ENCODE data around the gene TCEAL9.
"Not testable (repeated sequence)": the region's sequence is repeated elsewhere in the genome, so short reads cannot be mapped to it uniquely, and the experiment has no call there.

Gene TCEAL9

GRCh38 chrX:103373581-103373980 is 17.3 kb downstream of the TCEAL9 start:
- DNase-seq (ENCODE audit: low spot score), result no peak

GRCh38 chrX:103376118-103376978 is 20.0 kb downstream of the TCEAL9 start, which contains the start of gene BEX3:
Gene BEX3, plus strand, starts transcription at chrX:103376538. Its CDS starts 984 bp downstream, at chrX:103377522.
- no peak for DNase-seq (ENCODE audit: low spot score)

GRCh38 chrX:103376979-103377324 is 20.6 kb downstream of the TCEAL9 start:
- DNase-seq (ENCODE audit: low spot score), result no peak

GRCh38 chrX:103378990-103379389 is 22.7 kb downstream of the TCEAL9 start:
- no peak for DNase-seq (ENCODE audit: low spot score)

- no peak for DNase-seq (ENCODE audit: low spot score)
Measured at GRCh38 chrX:103382877-103383276, 26.6 kb downstream of the TCEAL9 start.

DNA sequence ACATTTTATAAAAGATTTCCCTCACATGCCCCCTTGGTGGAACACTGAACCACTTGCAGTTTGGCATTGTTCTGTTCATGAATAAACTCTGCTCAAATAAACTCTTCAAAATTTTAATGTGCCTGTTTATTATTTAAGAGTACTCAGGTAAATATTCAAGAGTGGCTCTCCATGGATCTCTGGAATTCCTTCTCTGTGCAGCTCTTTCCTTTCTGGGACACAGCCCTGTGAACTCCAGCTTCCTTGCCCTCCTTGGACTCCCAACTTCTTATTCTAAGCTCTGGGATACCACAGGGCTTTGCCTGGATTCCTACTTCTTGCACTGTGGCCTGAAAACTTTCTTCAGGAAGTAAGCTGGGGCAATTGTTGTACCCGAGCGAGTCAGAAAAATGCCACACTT is 28.4 kb downstream of the TCEAL9 start:
- no peak for DNase-seq (ENCODE audit: low spot score)

DNA sequence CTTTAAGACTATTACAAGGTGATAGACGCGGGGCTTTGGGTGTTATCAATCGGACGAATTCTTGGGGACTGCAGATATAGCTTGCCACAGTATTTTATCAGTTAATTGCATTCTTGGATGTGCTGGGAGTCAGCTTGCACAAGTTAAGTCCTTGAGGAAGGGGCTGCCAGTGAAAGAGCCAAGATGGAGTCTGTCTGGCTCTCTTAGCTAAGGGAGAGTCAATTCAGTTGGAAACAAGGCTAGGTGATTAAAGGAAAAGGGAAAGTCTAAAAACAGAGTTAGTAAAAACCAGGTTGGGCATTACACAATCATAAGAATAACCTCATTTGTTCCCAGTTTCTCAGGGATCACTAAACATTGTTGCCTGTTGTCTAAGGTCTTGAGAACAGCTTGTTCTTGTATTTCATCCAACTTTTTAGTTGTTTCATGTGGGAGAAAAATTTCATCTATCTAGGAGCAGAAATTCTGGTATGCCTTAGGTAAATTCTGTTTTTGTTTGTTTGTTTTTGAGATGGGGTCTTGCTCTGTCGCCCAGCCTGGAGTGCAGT is 29.1 kb downstream of the TCEAL9 start:
- not testable (repeated sequence) for DNase-seq (ENCODE audit: low spot score)

DNA sequence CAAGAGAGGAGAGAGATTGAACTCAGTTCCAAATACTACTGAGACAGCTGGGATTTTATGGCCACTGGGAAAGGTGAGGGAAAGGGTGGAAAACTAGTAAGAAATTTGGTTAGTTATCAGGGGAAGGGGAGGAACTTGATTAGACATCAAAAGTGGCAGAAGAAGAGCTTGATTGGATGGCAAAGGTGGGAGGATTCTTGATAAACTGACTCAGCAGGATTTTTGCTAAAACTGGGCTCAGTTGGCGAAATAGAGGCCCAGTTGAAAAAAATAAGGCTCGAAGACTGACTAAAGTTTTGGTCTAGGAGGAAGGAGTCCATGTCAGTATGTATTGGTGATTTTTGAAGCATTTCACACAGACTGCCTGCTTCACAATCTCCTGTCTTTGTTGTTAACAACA is 30.0 kb downstream of the TCEAL9 start:
- no peak for DNase-seq (ENCODE audit: low spot score)

DNA sequence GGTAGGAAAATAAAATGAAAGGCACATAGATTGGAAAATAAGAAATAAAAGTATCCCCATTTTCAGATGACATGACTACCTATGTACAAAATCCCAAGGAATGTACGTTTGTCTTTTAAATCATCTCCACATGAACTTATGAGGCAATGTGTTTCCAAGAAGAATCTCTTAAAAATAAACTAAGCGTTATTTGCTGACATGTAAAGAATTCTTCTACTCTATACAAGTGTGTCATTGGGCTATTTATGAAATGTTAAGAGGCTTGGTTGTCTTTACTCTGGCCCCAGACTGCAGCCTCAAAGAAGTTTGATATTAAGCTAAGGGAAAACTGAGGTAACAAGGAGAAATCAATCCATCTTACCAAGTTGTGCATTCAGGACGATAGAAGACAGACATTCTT is 37.2 kb downstream of the TCEAL9 start:
- DNase-seq (ENCODE audit: low spot score), result no peak

DNA sequence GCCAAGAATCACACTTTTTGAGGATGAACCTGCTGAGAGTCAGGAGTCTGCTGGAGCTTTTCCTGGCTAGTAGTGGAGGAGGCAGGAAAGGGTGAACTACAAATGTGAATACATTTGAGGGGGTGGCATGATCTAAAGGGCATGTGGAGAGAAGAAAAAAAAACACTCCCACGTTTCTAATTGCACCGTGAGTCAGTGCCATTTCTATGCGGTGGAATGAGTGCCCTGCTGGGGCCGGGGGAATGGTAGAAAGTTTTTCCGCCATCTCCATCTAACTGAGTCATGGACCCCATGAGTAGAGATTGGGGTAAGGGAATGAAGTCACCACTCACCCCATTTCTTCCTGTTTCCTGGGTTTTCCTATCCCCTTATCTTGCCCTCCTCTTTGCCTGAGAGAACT is 39.9 kb downstream of the TCEAL9 start:
- DNase-seq (ENCODE audit: low spot score), result no peak

- no peak for DNase-seq (ENCODE audit: low spot score)
Measured at GRCh38 chrX:103396660-103397059, 40.4 kb downstream of the TCEAL9 start.

GRCh38 chrX:103397707-103398106 is 41.4 kb downstream of the TCEAL9 start:
- DNase-seq (ENCODE audit: low spot score), result no peak

- no peak for DNase-seq (ENCODE audit: low spot score)
Measured at GRCh38 chrX:103398421-103398864, 42.1 kb downstream of the TCEAL9 start.

- DNase-seq (ENCODE audit: low spot score), result no peak
Measured at GRCh38 chrX:103399744-103400143, 43.4 kb downstream of the TCEAL9 start.

DNA sequence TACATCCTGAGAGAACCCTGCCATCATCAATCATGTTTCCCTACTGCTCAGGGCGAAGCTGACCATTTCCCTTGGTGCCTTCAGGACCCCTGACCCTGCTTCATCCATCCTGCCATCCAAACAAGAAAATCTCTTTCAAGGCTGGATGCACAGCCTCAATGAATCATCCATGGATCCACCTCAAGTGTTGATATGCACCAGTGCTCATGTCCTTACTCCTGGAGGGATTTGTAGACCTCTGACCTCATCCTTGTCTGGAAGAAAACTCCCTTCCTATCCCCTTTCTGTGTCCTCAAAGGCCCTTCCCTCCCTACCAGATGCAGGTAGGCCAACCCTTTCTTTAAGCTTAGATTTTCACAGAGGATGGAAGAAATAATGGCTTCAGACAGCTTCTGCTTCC is 44.6 kb downstream of the TCEAL9 start:
- no peak for DNase-seq (ENCODE audit: low spot score)

GRCh38 chrX:103404231-103405008 is 48.1 kb downstream of the TCEAL9 start:
- DNase-seq (ENCODE audit: low spot score), result peak; percentile 78

- no peak for DNase-seq (ENCODE audit: low spot score)
Measured at GRCh38 chrX:103405009-103405333, 48.7 kb downstream of the TCEAL9 start.

DNA sequence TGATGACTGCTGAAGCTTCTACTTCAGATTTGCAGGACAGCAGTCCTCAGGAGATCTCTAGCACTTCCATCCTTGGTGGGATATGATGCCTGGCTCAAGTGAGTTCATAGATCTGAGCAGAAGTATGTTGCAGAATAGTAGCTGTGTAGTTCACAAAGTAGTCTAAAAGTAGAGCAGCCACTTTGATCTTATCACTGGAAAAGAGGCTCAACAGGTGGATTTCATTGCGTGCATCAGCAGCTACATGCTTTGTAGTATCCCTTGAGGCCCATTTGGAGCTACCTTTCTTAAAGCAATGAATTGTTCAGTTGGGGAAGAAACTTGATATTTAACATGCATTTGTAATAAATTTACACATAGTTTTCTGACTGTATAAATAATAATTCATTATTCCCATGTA is 50.0 kb downstream of the TCEAL9 start:
- no peak for DNase-seq (ENCODE audit: low spot score)

- no peak for DNase-seq (ENCODE audit: low spot score)
Measured at GRCh38 chrX:103407776-103408175, 51.5 kb downstream of the TCEAL9 start.

Measured in NAMALWA (cell line).